ENCODE results near the gene ZMAT5. TPM values are rescaled to one million over a fixed set of nuclear protein-coding genes. Genes with fewer than 3 reads are reported as not detected.

ZMAT5 gene
- total RNA-seq, 4 donors from 2014 or later: 17.2 to 30.1 (median 21.8) TPM

DNA sequence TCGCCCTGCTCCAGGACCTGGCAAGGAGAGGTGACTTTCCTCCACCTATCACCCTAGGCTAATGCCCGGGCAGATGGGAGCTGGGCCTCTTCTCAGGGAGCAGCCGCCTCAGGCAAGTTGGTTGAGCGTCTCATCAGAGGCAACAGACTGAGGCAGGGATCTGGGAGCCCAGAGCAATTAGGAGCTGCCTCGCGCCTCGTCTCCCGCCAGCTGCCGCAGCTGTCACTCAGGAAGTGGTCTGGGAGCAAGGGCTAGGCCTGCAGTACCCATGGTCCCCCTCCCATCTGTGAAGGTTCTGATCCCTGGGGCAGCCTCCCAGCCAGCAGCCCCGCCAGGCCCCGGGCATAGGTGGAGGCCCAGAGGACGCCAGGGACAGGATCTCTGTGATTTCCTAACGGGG, 51.6 kb downstream of the ZMAT5 start:
- intact Hi-C loops (cut with DNase I; ENCODE audit: low total_unique reads): no loop called here
- no peak for TF ChIP-seq POLR2A (IDR thresholded peaks at IDR 0.05)
- TF ChIP-seq CTCF (IDR thresholded peaks at IDR 0.05): no peak
- no peak overlapping the region for H3K4me3 ChIP-seq (ENCODE audit: low read depth, poor library complexity, severe bottlenecking)
- WGBS, 2 donors: 61 to 63% methylated on average over 12 to 13 of the region's 13 CpGs
- no peak for DNase-seq (ENCODE audit: low spot score in 2 of 2)

- H3K4me3 ChIP-seq (ENCODE audit: low read depth, poor library complexity, severe bottlenecking): no peak overlapping the region
- no peak for DNase-seq (ENCODE audit: low spot score in 2 of 2)
- WGBS, 2 donors: 50 to 54% methylated on average over 8 of the region's 8 CpGs
- TF ChIP-seq POLR2A (IDR thresholded peaks at IDR 0.05): no peak
- TF ChIP-seq CTCF (IDR thresholded peaks at IDR 0.05): no peak
- intact Hi-C loops (cut with DNase I; ENCODE audit: low total_unique reads): no loop called here
Measured at GRCh38 chr22:29713156-29713727, 53.6 kb downstream of the ZMAT5 start.

DNA sequence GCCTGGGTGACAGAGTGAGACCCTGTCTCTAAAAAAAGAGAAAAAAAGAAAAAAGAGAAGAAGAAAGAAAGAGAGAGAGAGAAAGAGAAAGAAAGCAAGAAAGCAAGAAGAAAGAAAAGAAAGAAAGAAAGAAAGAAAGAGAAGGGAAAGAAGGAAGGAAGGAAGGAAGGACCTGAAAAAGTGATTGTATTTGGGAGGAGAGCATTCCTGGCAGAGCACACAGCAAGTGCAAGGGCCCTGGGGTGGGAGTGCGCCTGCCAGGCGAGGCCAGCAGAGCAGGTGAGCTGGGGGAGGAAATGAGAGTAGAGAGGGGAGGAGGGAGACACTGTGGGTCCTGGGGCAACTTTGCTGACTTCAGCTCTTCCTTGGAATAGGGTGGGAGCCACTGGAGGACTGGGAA, 54.7 kb downstream of the ZMAT5 start:
- no peak for DNase-seq (ENCODE audit: low spot score in 2 of 2)
- TF ChIP-seq POLR2A (IDR thresholded peaks at IDR 0.05) (no peak), CTCF (IDR thresholded peaks at IDR 0.05) (no peak)
- intact Hi-C loops (cut with DNase I; ENCODE audit: low total_unique reads): no loop called here
- no peak overlapping the region for H3K4me3 ChIP-seq (ENCODE audit: low read depth, poor library complexity, severe bottlenecking)
- 69 to 86% methylated on average over 2 of the region's 2 CpGs for WGBS, 2 donors

- 56 to 59% methylated on average over 15 to 17 of the region's 18 CpGs for WGBS, 2 donors
Measured at GRCh38 chr22:29710922-29711593, 55.7 kb downstream of the ZMAT5 start.

DNA sequence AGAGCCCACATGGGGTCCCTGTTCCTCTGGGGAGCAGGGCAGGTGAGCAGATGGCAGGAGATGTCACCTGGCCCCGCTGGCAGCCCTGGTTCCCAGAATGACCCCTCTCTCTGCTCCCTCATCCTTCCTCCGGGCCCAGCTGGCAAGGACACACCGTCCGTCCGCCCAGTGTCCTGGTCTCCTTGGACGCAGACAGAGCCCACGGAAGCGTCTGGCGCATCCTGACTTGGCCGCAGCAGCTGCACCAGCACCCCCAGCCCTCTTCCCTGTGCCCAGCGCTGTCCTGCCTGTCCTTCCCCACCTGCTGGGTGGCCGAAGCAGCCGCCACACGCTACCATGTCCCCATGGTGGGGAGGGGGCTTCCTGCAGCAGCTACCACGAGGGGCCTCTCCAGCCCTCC, 56.6 kb downstream of the ZMAT5 start:
- no peak for TF ChIP-seq CTCF (IDR thresholded peaks at IDR 0.05)
- no peak for TF ChIP-seq POLR2A (IDR thresholded peaks at IDR 0.05)
- DNase-seq (ENCODE audit: low spot score in 2 of 2): no peak
- H3K4me3 ChIP-seq (ENCODE audit: low read depth, poor library complexity, severe bottlenecking): no peak overlapping the region
- 86% methylated on average over 15 of the region's 15 CpGs for WGBS, 2 donors
- intact Hi-C loops (cut with DNase I; ENCODE audit: low total_unique reads): no loop called here

More at GRCh38 chr22:29710922-29711593, 55.7 kb downstream of the ZMAT5 start:
- intact Hi-C loops (cut with DNase I; ENCODE audit: low total_unique reads): no loop called here
- H3K4me3 ChIP-seq (ENCODE audit: low read depth, poor library complexity, severe bottlenecking): no peak overlapping the region
- no peak for TF ChIP-seq CTCF (IDR thresholded peaks at IDR 0.05)
- TF ChIP-seq POLR2A (IDR thresholded peaks at IDR 0.05): no peak
- no peak for DNase-seq (ENCODE audit: low spot score in 2 of 2)
